HUES48 (cell line): ENCODE measurements around the gene RNF213.

Experiments used
- H3K27ac ChIP-seq: one replicate; pipeline ENCODE4 v1.7.0; 2013; ENCODE audit warnings: low read depth, low read length, inconsistent platforms
- H3K27me3 ChIP-seq: 2 replicates; pipeline ENCODE4 v1.6.1; 2013; ENCODE audit warnings: mild to moderate bottlenecking, low read length; ENCODE audit not compliant: control insufficient read depth, insufficient read depth
- H3K36me3 ChIP-seq: 2 replicates; pipeline ENCODE4 v1.6.1; 2013; ENCODE audit warnings: low read length; ENCODE audit not compliant: control insufficient read depth, insufficient read depth
- H3K4me1 ChIP-seq: 2 replicates; pipeline ENCODE4 v1.6.1; 2013; ENCODE audit warnings: mild to moderate bottlenecking, low read length; ENCODE audit not compliant: control insufficient read depth, insufficient read depth
- H3K4me3 ChIP-seq: 2 replicates; pipeline ENCODE4 v1.5.1; 2013; ENCODE audit warnings: mild to moderate bottlenecking, low read depth, low read length
- H3K9ac ChIP-seq: 2 replicates; pipeline ENCODE4 v1.6.1; 2013; ENCODE audit warnings: mild to moderate bottlenecking, low read depth, low read length, moderate library complexity
- H3K9me3 ChIP-seq: 2 replicates; pipeline ENCODE4 v1.6.1; 2013; ENCODE audit warnings: low read length; ENCODE audit not compliant: control insufficient read depth, insufficient read depth

Gene RNF213

GRCh38 chr17:80345841-80346497 lies 85.3 kb downstream of the RNF213 start:
- Histone ChIP-seq H3K36me3 (peaks cover 77% of the 10 kb centered on the region), H3K9me3 (no peaks in the 10 kb centered on the region), H3K27ac (no peak overlapping the region), H3K27me3 (no peaks in the 10 kb centered on the region), H3K9ac (no peak overlapping the region), H3K4me3 (no peak overlapping the region), H3K4me1 (no peaks in the 10 kb centered on the region)

- H3K27ac ChIP-seq, result no peak overlapping the region
- H3K4me1 ChIP-seq, result no peaks in the 10 kb centered on the region
- no peak overlapping the region for H3K4me3 ChIP-seq
- H3K36me3 ChIP-seq, result peaks cover 80% of the 10 kb centered on the region
- no peaks in the 10 kb centered on the region for H3K9me3 ChIP-seq
- H3K27me3 ChIP-seq, result no peaks in the 10 kb centered on the region
- no peak overlapping the region for H3K9ac ChIP-seq
Observed at GRCh38 chr17:80346498-80347275, 86.0 kb downstream of the RNF213 start.

- Histone ChIP-seq H3K27ac (no peak overlapping the region), H3K4me1 (no peaks in the 10 kb centered on the region), H3K4me3 (no peak overlapping the region), H3K27me3 (no peaks in the 10 kb centered on the region), H3K9ac (no peak overlapping the region), H3K36me3 (peaks cover 87% of the 10 kb centered on the region), H3K9me3 (no peaks in the 10 kb centered on the region)
Observed at GRCh38 chr17:80347536-80347935, 86.9 kb downstream of the RNF213 start.

- Histone ChIP-seq H3K4me3 (no peak overlapping the region), H3K4me1 (no peaks in the 10 kb centered on the region), H3K36me3 (peaks cover 90% of the 10 kb centered on the region), H3K9me3 (no peaks in the 10 kb centered on the region), H3K27me3 (no peaks in the 10 kb centered on the region), H3K9ac (no peak overlapping the region), H3K27ac (no peak overlapping the region)
Observed at GRCh38 chr17:80347948-80348351, 87.3 kb downstream of the RNF213 start.

GRCh38 chr17:80348551-80349150 lies 88.0 kb downstream of the RNF213 start:
- Histone ChIP-seq H3K4me3 (no peak overlapping the region), H3K27me3 (no peaks in the 10 kb centered on the region), H3K36me3 (peaks cover 90% of the 10 kb centered on the region), H3K4me1 (no peaks in the 10 kb centered on the region), H3K9me3 (no peaks in the 10 kb centered on the region), H3K27ac (no peak overlapping the region), H3K9ac (no peak overlapping the region)

- H3K9ac ChIP-seq, result no peak overlapping the region
- no peaks in the 10 kb centered on the region for H3K9me3 ChIP-seq
Observed at GRCh38 chr17:80349151-80349651, 88.5 kb downstream of the RNF213 start.

GRCh38 chr17:80349751-80350150 lies 89.1 kb downstream of the RNF213 start:
- Histone ChIP-seq H3K9ac (no peak overlapping the region), H3K36me3 (peaks cover 90% of the 10 kb centered on the region), H3K4me3 (no peak overlapping the region), H3K27me3 (no peaks in the 10 kb centered on the region), H3K27ac (no peak overlapping the region), H3K4me1 (no peaks in the 10 kb centered on the region), H3K9me3 (no peaks in the 10 kb centered on the region)

More at GRCh38 chr17:80349151-80349651, 88.5 kb downstream of the RNF213 start:
- H3K4me1 ChIP-seq, result no peaks in the 10 kb centered on the region
- H3K27ac ChIP-seq, result no peak overlapping the region
- no peaks in the 10 kb centered on the region for H3K27me3 ChIP-seq
- H3K36me3 ChIP-seq, result peaks cover 90% of the 10 kb centered on the region
- no peak overlapping the region for H3K4me3 ChIP-seq

- Histone ChIP-seq H3K27ac (no peak overlapping the region), H3K4me3 (no peak overlapping the region), H3K4me1 (no peaks in the 10 kb centered on the region), H3K9me3 (no peaks in the 10 kb centered on the region), H3K36me3 (peaks cover 71% of the 10 kb centered on the region), H3K9ac (no peak overlapping the region), H3K27me3 (no peaks in the 10 kb centered on the region)
Observed at GRCh38 chr17:80352216-80352895, 91.7 kb downstream of the RNF213 start.

GRCh38 chr17:80352991-80353665 lies 92.5 kb downstream of the RNF213 start:
- no peaks in the 10 kb centered on the region for H3K27me3 ChIP-seq
- no peaks in the 10 kb centered on the region for H3K4me1 ChIP-seq
- H3K36me3 ChIP-seq, result peaks cover 67% of the 10 kb centered on the region
- H3K27ac ChIP-seq, result no peak overlapping the region
- H3K9me3 ChIP-seq, result no peaks in the 10 kb centered on the region
- H3K4me3 ChIP-seq, result no peak overlapping the region
- H3K9ac ChIP-seq, result no peak overlapping the region

GRCh38 chr17:80353718-80354275 lies 93.1 kb downstream of the RNF213 start:
- H3K27ac ChIP-seq, result no peak overlapping the region
- no peak overlapping the region for H3K4me3 ChIP-seq
- peaks cover 65% of the 10 kb centered on the region for H3K36me3 ChIP-seq
- no peaks in the 10 kb centered on the region for H3K9me3 ChIP-seq
- no peaks in the 10 kb centered on the region for H3K4me1 ChIP-seq
- H3K27me3 ChIP-seq, result no peaks in the 10 kb centered on the region
- H3K9ac ChIP-seq, result no peak overlapping the region
